K562 (cell line): ENCODE results near the gene PLEKHM1. TPM values are rescaled to one million over a fixed set of nuclear protein-coding genes. Genes with fewer than 3 reads are reported as not detected.

Experiments used
- ATAC-seq: fragments of 200-7000 bp; cut with Tn5 transposase; 3 replicates; pipeline ENCODE4 v1.9.1; 2020; ENCODE audit warnings: moderate library complexity
- BruUV-seq: library from RNA; stranded (reverse); fragments of 400-500 nt; replicated peaks from 2 replicates; lab custom pipeline; 2021; lab: Mats Ljungman, UMichigan
- CTCF ChIA-PET: fragments of 300-600 bp; formaldehyde crosslinking; extraction: SDS; loops from one replicate; lab custom pipeline; 2021; ENCODE audit warnings: low intra/inter-chr PET ratio; lab: Yijun Ruan, JAX
- POLR2A ChIA-PET: fragments of 300-600, 350-650 bp; sonication (Branson Sonifier 250); formaldehyde crosslinking; extraction: SDS; loops from one replicate; lab custom pipeline; 2021; ENCODE audit warnings: antibody characterized with exemption, inconsistent platforms; lab: Yijun Ruan, JAX
- DNase-seq, 4 experiments: peaks; one replicate each; pipeline versions ENCODE4 v3.0.0 to v3.0.0-alpha.2; 2011 to 2018; ENCODE audit warnings: low spot score in 3 of 4, mixed read lengths in 3 of 4; ENCODE audit errors: extremely low read depth in 1 of 4
- FAIRE-seq: peaks from 2 replicates; lab custom pipeline; 2011; peaks lifted over from hg19 to GRCh38; lab: Jason Lieb, UNC
- H2AFZ ChIP-seq: 2 replicates; pipeline ENCODE4 v1.6.0; 2011; ENCODE audit warnings: low read depth, low read length, control low read depth, inconsistent platforms
- H3K27ac ChIP-seq: fragments of 200-600 bp; 3 replicates; pipeline ENCODE4 v1.8.0; 2011; ENCODE audit warnings: low read depth, mild to moderate bottlenecking, control low read depth, inconsistent platforms, low read length, moderate library complexity, mixed read lengths; ENCODE audit errors: extremely low read depth
- H3K27me3 ChIP-seq, 2 experiments: fragments of 300-600 bp in 1 of 2; 2 replicates in 1 of 2; 3 replicates in 1 of 2; pipeline versions ENCODE4 v1.6.0 to v1.8.0; 2011; ENCODE audit warnings: inconsistent platforms in 2 of 2, low read length in 2 of 2, mild to moderate bottlenecking in 1 of 2, mixed read lengths in 1 of 2, moderate library complexity in 1 of 2; ENCODE audit not compliant: control insufficient read depth in 2 of 2, insufficient read depth in 2 of 2
- H3K36me3 ChIP-seq: fragments of 300-600 bp; 3 replicates; pipeline ENCODE4 v1.8.0; 2011; ENCODE audit warnings: mild to moderate bottlenecking, low read length, inconsistent platforms; ENCODE audit not compliant: control insufficient read depth, insufficient read depth
- H3K4me1 ChIP-seq, 2 experiments: fragments of 200-600 bp in 1 of 2; replicated peaks in 1 of 2; 2 replicates in 1 of 2; 3 replicates in 1 of 2; pipeline versions ENCODE4 v1.5.1 to v1.8.0; 2011; ENCODE audit warnings: inconsistent platforms in 2 of 2, low read length in 2 of 2, mild to moderate bottlenecking in 1 of 2, mixed read lengths in 1 of 2, moderate library complexity in 1 of 2; ENCODE audit not compliant: control insufficient read depth in 2 of 2, insufficient read depth in 2 of 2
- H3K4me2 ChIP-seq: 2 replicates; pipeline ENCODE4 v1.6.1; 2011; ENCODE audit warnings: low read length, control low read depth, inconsistent platforms, mixed read lengths; ENCODE audit not compliant: insufficient read depth
- H3K4me3 ChIP-seq: fragments of 200-600 bp; sonication (generic), shearing (Covaris generic); 2 replicates; pipeline ENCODE4 v1.5.1; 2016; ENCODE audit warnings: control low read depth, inconsistent platforms
- H3K79me2 ChIP-seq: fragments of 200-600 bp; 3 replicates; pipeline ENCODE4 v1.8.0; 2011; ENCODE audit warnings: low read length, inconsistent platforms; ENCODE audit not compliant: control insufficient read depth, insufficient read depth
- H3K9ac ChIP-seq, 2 experiments: 2 replicates each; pipeline versions ENCODE4 v1.6.0 to v1.6.1; 2011; ENCODE audit warnings: low read depth in 2 of 2, low read length in 2 of 2, control low read depth in 1 of 2, inconsistent platforms in 1 of 2, mild to moderate bottlenecking in 1 of 2, mixed read lengths in 1 of 2; ENCODE audit not compliant: insufficient read depth in 1 of 2
- H3K9me1 ChIP-seq: one replicate; pipeline ENCODE4 v1.6.0; 2011; ENCODE audit warnings: inconsistent platforms, mild to moderate bottlenecking, low read length, moderate library complexity; ENCODE audit not compliant: control insufficient read depth, insufficient read depth
- H3K9me3 ChIP-seq: replicated peaks from 2 replicates; pipeline ENCODE4 v1.5.1; 2011; ENCODE audit warnings: low read depth, low read length, inconsistent platforms; ENCODE audit not compliant: control insufficient read depth, insufficient read depth
- H4K20me1 ChIP-seq: replicated peaks from 2 replicates; pipeline ENCODE4 v1.6.1; 2011; ENCODE audit warnings: low read length, inconsistent platforms, mixed read lengths; ENCODE audit not compliant: control insufficient read depth, insufficient read depth
- CTCF ChIP-seq, 3 experiments: IDR thresholded peaks in 2 of 3; conservative IDR thresholded peaks in 1 of 3; 2 replicates each; pipeline ENCODE4 v1.5.1; 2011 to 2012; ENCODE audit warnings: low read length in 3 of 3, mild to moderate bottlenecking in 3 of 3, control low read depth in 2 of 3, improper control_type of control experiment in 1 of 3, inconsistent platforms in 1 of 3, low read depth in 1 of 3, mixed read lengths in 1 of 3, moderate library complexity in 1 of 3; ENCODE audit not compliant: insufficient read depth in 2 of 3
- ERF ChIP-seq: fragments of 450-650 bp; formaldehyde crosslinking; IDR thresholded peaks from 2 replicates; pipeline ENCODE4 v1.4.0; 2020; ENCODE audit warnings: mild to moderate bottlenecking, mixed read lengths
- HDAC1 ChIP-seq, 2 experiments: fragments of 450-650 bp; IDR thresholded peaks; 2 replicates each; pipeline ENCODE4 v1.6.1; 2016 to 2017; ENCODE audit warnings: inconsistent platforms in 1 of 2, mild to moderate bottlenecking in 1 of 2, moderate library complexity in 1 of 2
- JUN ChIP-seq, 2 experiments: sonication (generic) in 1 of 2; formaldehyde crosslinking in 1 of 2; IDR thresholded peaks; 2 replicates each; pipeline versions ENCODE4 v1.6.1 to v1.8.0; 2012 to 2022; ENCODE audit warnings: borderline replicate concordance in 2 of 2, mild to moderate bottlenecking in 2 of 2, improper control_type of control experiment in 1 of 2, low read depth in 1 of 2, low read length in 1 of 2, missing genetic modification reagents in 1 of 2
- MYNN ChIP-seq, 2 experiments: sonication (generic); formaldehyde crosslinking in 1 of 2; IDR thresholded peaks; 2 replicates each; pipeline versions ENCODE4 v1.5.0 to v1.6.1; 2016 to 2020; ENCODE audit warnings: antibody characterized with exemption in 1 of 2, missing genetic modification reagents in 1 of 2
- NRF1 ChIP-seq, 2 experiments: fragments of 450-650 bp; IDR thresholded peaks in 1 of 2; conservative IDR thresholded peaks in 1 of 2; 2 replicates each; pipeline ENCODE4 v1.6.1; 2014; ENCODE audit warnings: mild to moderate bottlenecking in 2 of 2
- PKNOX1 ChIP-seq: fragments of 450-650 bp; IDR thresholded peaks from 2 replicates; pipeline ENCODE4 v1.6.1; 2016
- RBBP5 ChIP-seq: fragments of 200-600 bp; sonication (generic); IDR thresholded peaks from 2 replicates; pipeline ENCODE4 v1.6.1; 2012; ENCODE audit warnings: borderline replicate concordance, mild to moderate bottlenecking, low read length, control low read depth, inconsistent platforms; ENCODE audit not compliant: insufficient read depth, poor library complexity, severe bottlenecking
- RCOR1 ChIP-seq, 2 experiments: IDR thresholded peaks; 2 replicates each; pipeline ENCODE4 v1.6.1; 2012; ENCODE audit warnings: low read depth in 2 of 2, low read length in 2 of 2, borderline replicate concordance in 1 of 2, improper control_type of control experiment in 1 of 2
- RFX5 ChIP-seq: IDR thresholded peaks from 2 replicates; pipeline ENCODE4 v1.6.1; 2011; ENCODE audit warnings: low read depth, mild to moderate bottlenecking, improper control_type of control experiment, low read length
- SMC3 ChIP-seq: conservative IDR thresholded peaks from 2 replicates; pipeline ENCODE4 v1.6.1; 2011; ENCODE audit warnings: low read depth, low read length, improper control_type of control experiment; ENCODE audit not compliant: insufficient read depth
- STAT5A ChIP-seq: IDR thresholded peaks from 2 replicates; pipeline ENCODE4 v1.6.1; 2012; ENCODE audit warnings: low read length, inconsistent platforms, borderline replicate concordance
- ZFX ChIP-seq: sonication (generic); formaldehyde crosslinking; IDR thresholded peaks from 2 replicates; pipeline ENCODE4 v1.8.0; 2022; ENCODE audit warnings: mild to moderate bottlenecking, missing genetic modification reagents, moderate library complexity
- WGBS: fragments of 100-300 bp; shearing (Covaris generic); methylation state at CpG from one replicate; pipeline ENCODE4 v1.1.6; 2016; ENCODE audit warnings: low coverage, mixed read lengths; ENCODE audit not compliant: insufficient coverage; ENCODE audit errors: missing lambda C conversion rate; 5-methylcytosine and 5-hydroxymethylcytosine counted together
- in situ Hi-C: fragments of 300-500 bp; cut with MboI; formaldehyde crosslinking; loops from 4 replicates; pipeline ENCODE4 v1.15.0; 2018; ENCODE audit warnings: inconsistent platforms, mixed read lengths
- intact Hi-C: fragments of 100-400 bp; cut with micrococcal nuclease; formaldehyde crosslinking; loops from 2 replicates; pipeline ENCODE4 v1.14.2; 2022
- polyA plus RNA-seq, 8 experiments: library from polyadenylated mRNA; depleted of rRNA in 4 of 8; stranded (reverse) in 5 of 8; unstranded in 3 of 8; fragments of >200 nt; fragmentation: Nextera tagmentation in 2 of 8; fragmentation: Illumina TruSeq in 1 of 8; extraction: Ambion mirVana in 2 of 8; extraction: Trizol in 1 of 8; gene quantifications; 2 replicates each; pipeline versions ENCODE4 v1.2.1 to v1.2.3, GENCODE V29; 2011 to 2014; ENCODE audit warnings: inconsistent platforms in 1 of 8, missing spikeins in 1 of 8
- total RNA-seq, 7 experiments: library from RNA; depleted of rRNA in 6 of 7; stranded (reverse); fragments of >200 nt in 6 of 7; fragmentation: Illumina TruSeq in 2 of 7; extraction: Trizol in 2 of 7; gene quantifications; 2 replicates each; pipeline versions ENCODE4 v1.2.1 to v1.2.3, GENCODE V29; 2011 to 2021; ENCODE audit warnings: low replicate concordance in 1 of 7
- TF ChIP-seq, protein P1 (sequence below), 2 experiments: IDR thresholded peaks; 2 replicates each; pipeline ENCODE4 v1.6.1; 2011; ENCODE audit warnings: borderline replicate concordance in 1 of 2, control low read depth in 1 of 2, low read depth in 1 of 2, low read length in 1 of 2, mild to moderate bottlenecking in 1 of 2, mixed read lengths in 1 of 2, moderate library complexity in 1 of 2; ENCODE audit not compliant: insufficient read depth in 1 of 2, insufficient read length in 1 of 2, poor library complexity in 1 of 2, severe bottlenecking in 1 of 2; ENCODE audit errors: extremely low read depth in 1 of 2

Gene PLEKHM1
- total and polyA plus RNA-seq, 9 of the 15 experiments (the other 6 are each of a cell fraction or from before 2014, with no cell fraction given), result 0.13 to 23.3 (median 5.7) TPM

DNA sequence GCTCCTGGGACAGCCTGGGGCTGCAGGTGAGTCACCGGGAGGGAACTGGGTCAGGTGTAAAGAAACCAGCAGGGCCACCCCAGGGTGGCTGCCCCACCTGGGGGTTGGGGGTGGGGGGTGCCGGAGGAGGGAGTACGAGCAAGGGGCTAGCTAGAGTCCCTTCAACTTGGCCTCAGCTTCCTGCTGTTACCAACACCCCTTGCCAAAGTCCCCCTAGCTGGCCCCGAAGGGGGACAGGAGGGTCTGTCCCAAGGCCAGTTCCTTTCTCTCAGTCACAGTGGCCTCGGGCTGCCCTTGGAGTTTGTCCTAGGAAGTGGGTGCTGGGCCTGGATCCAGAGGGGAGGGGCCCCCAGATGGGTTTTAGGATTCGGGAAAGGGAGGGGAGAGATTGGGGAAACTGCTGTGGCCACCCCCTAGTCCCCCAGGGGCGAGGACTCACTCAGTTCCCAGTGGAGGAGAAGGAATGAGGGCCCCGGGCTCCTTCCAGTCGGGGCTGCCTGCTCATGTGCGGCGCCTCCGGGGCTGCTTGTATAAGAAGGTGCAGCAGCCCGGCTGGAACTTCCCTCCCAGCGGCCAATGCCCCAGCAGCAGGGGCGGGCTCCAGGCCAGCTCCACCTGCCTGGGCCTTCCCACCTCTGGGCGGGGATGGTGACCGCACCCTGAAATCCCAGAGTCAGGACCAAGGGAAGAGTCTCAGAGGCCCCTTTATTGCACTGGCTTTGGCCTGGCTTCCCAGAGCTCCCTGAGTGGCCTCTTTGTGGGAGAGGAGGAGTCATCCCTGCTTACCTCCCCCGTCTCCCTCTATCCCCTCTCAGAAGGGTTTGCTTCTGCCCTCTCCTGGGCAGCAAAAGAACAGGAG, 65.2 kb downstream of the PLEKHM1 start:
- no TSS peak for BruUV-seq
- TF ChIP-seq NRF1 (conservative IDR thresholded peaks at IDR 0.05 in 1 of 2, IDR thresholded peaks at IDR 0.05 in 1 of 2) (peak; percentile 69 to 73), RCOR1 (IDR thresholded peaks at IDR 0.05; ENCODE audit: borderline replicate concordance in 1 of 2, low read depth in 2 of 2, low read length in 2 of 2) (peak in 1 of 2 experiments; percentile 56; a peak in 1 of 4 replicates), ZFX (CRISPR knock-in tag) (peak; percentile 59), MYNN (IDR thresholded peaks at IDR 0.05) (no peak), MYNN (CRISPR knock-in tag; IDR thresholded peaks at IDR 0.05) (no peak), CTCF (IDR thresholded peaks at IDR 0.05 in 2 of 3, conservative IDR thresholded peaks at IDR 0.05 in 1 of 3; ENCODE audit: insufficient read depth in 2 of 3, low read depth in 1 of 3, low read length in 3 of 3) (peak; percentile 70 to 75 (median 72)), STAT5A (no peak), HDAC1 (IDR thresholded peaks at IDR 0.05) (peak in 1 of 2 experiments; percentile 14; a peak in 1 of 4 replicates), PKNOX1 (no peak), RFX5 (no peak), ERF (CRISPR knock-in tag) (no peak), SMC3 (peak; percentile 49; the same call in 1 of the 2 replicates), JUN (IDR thresholded peaks at IDR 0.05; ENCODE audit: borderline replicate concordance, low read depth, low read length) (peak; percentile 40; the same call in 1 of the 2 replicates), JUN (CRISPR knock-in tag; IDR thresholded peaks at IDR 0.05; ENCODE audit: borderline replicate concordance) (no peak), RBBP5 (no peak)
- TF ChIP-seq, protein P1, sequence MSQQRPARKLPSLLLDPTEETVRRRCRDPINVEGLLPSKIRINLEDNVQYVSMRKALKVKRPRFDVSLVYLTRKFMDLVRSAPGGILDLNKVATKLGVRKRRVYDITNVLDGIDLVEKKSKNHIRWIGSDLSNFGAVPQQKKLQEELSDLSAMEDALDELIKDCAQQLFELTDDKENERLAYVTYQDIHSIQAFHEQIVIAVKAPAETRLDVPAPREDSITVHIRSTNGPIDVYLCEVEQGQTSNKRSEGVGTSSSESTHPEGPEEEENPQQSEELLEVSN (IDR thresholded peaks at IDR 0.05; ENCODE audit: borderline replicate concordance in 1 of 2, extremely low read depth in 1 of 2, insufficient read depth in 1 of 2, insufficient read length in 1 of 2, low read depth in 1 of 2, low read length in 1 of 2, poor library complexity in 1 of 2, severe bottlenecking in 1 of 2), result peak in 1 of 2 experiments; percentile 42

More for the DNA sequence above, 65.2 kb downstream of the PLEKHM1 start:
- Histone ChIP-seq H3K4me1 (peaks cover 8 to 29% of the 10 kb centered on the region in 2 experiments), H3K36me3 (no peaks in the 10 kb centered on the region), H3K4me2 (peak overlapping the region; percentile 55), H3K27ac (peak overlapping the region; percentile 43; the same call in 1 of the 3 replicates), H3K4me3 (peak overlapping the region; percentile 36), H3K9ac (peak overlapping the region; percentile 47 to 81; a peak in 3 of 4 replicates), H4K20me1 (no peaks in the 10 kb centered on the region), H3K27me3 (no peaks in the 10 kb centered on the region), H3K9me1 (no peaks in the 10 kb centered on the region), H3K9me3 (no peaks in the 10 kb centered on the region; the same call in 1 of the 2 replicates), H3K79me2 (no peaks in the 10 kb centered on the region), H2AFZ (peak overlapping the region; percentile 82)
- DNase-seq, result peak; percentile 72 to 77 (median 76)
- WGBS, result 12% methylated on average over 12 of the region's 18 CpGs
- in situ Hi-C loops (loop anchor here (10.0 to 25.0 kb wide), 2 partner anchors 209 to 1087 kb away; partner anchors contain the start of gene LRRC37A2), intact Hi-C loops (loop anchor here (1.0 to 5.0 kb wide), 2 partner anchors 167 to 206 kb away; no protein-coding TSS in a partner anchor)
- FAIRE-seq, result peak; percentile 97
- ChIA-PET CTCF (interaction anchor here (1.0 to 1.7 kb wide), 2 partner anchors 31 to 206 kb away, joined by 3 to 6 read pairs; no protein-coding TSS in a partner anchor), POLR2A (interaction anchor here (0.5 kb wide), 1 partner anchor 312 kb away, joined by 4 read pairs; no protein-coding TSS in a partner anchor)
- ATAC-seq, result peak; percentile 91
